ENCODE data around the gene DPYD. TPM values are rescaled to one million over a fixed set of nuclear protein-coding genes. Genes with fewer than 3 reads are reported as not detected.

DPYD gene
- total RNA-seq, 1 donor from 2014 or later = 8.8 TPM

- FAIRE-seq (no peak), DNase-seq (ENCODE audit: low read depth) (no peak)
- H3K4me3 Mint-ChIP-seq (ENCODE audit: unreplicated experiment) = no peak overlapping the region
- Histone ChIP-seq H3K36me3 (ENCODE audit: insufficient read depth, low read length) (no peaks in the 10 kb centered on the region), H3K4me2 (ENCODE audit: low read length) (no peak overlapping the region), H3K79me2 (ENCODE audit: insufficient read depth, low read length) (no peaks in the 10 kb centered on the region), H3K9ac (ENCODE audit: low read length) (no peak overlapping the region), H3K4me1 (ENCODE audit: insufficient read depth, low read length) (no peaks in the 10 kb centered on the region), H4K20me1 (ENCODE audit: insufficient read depth, low read length) (no peaks in the 10 kb centered on the region), H3K27ac (ENCODE audit: low read depth, low read length) (no peak overlapping the region), H3K4me3 (ENCODE audit: insufficient read depth, low read depth, low read length) (no peak overlapping the region), H2AFZ (ENCODE audit: low read depth, low read length) (no peak overlapping the region), H3K9me3 (ENCODE audit: insufficient read depth, low read depth, low read length) (no peaks in the 10 kb centered on the region), H3K27me3 (ENCODE audit: insufficient read depth, low read length) (no peaks in the 10 kb centered on the region)
- peaks cover 6% of the 10 kb centered on the region for H3K4me1 Mint-ChIP-seq (ENCODE audit: low read depth, unreplicated experiment)
- H3K27me3 Mint-ChIP-seq (ENCODE audit: low read depth, unreplicated experiment) = no peaks in the 10 kb centered on the region
- TF ChIP-seq EZH2 (IDR thresholded peaks at IDR 0.05; ENCODE audit: insufficient read depth, low read length) = no peak
- no peak for TF ChIP-seq CTCF (IDR thresholded peaks at IDR 0.05; ENCODE audit: insufficient read depth, low read depth, low read length)
- H3K27ac Mint-ChIP-seq (ENCODE audit: unreplicated experiment) = no peak overlapping the region
- no peaks in the 10 kb centered on the region for H3K9me3 Mint-ChIP-seq (ENCODE audit: unreplicated experiment)
- H3K36me3 Mint-ChIP-seq (ENCODE audit: low read depth, unreplicated experiment) = no peaks in the 10 kb centered on the region
Measured at GRCh38 chr1:97201641-97202040, 719.2 kb downstream of the DPYD start.

GRCh38 chr1:97200595-97200994, 720.2 kb downstream of the DPYD start:
- Mint-ChIP-seq H3K4me1 (ENCODE audit: low read depth, unreplicated experiment) (peaks cover 6% of the 10 kb centered on the region), H3K27ac (ENCODE audit: unreplicated experiment) (no peak overlapping the region), H3K27me3 (ENCODE audit: low read depth, unreplicated experiment) (no peaks in the 10 kb centered on the region), H3K9me3 (ENCODE audit: unreplicated experiment) (no peaks in the 10 kb centered on the region), H3K36me3 (ENCODE audit: low read depth, unreplicated experiment) (no peaks in the 10 kb centered on the region), H3K4me3 (ENCODE audit: unreplicated experiment) (no peak overlapping the region)
- Histone ChIP-seq H3K9me3 (ENCODE audit: insufficient read depth, low read depth, low read length) (no peaks in the 10 kb centered on the region), H3K9ac (ENCODE audit: low read length) (no peak overlapping the region), H3K4me1 (ENCODE audit: insufficient read depth, low read length) (no peaks in the 10 kb centered on the region), H3K36me3 (ENCODE audit: insufficient read depth, low read length) (no peaks in the 10 kb centered on the region), H2AFZ (ENCODE audit: low read depth, low read length) (no peak overlapping the region), H3K27ac (ENCODE audit: low read depth, low read length) (no peak overlapping the region), H4K20me1 (ENCODE audit: insufficient read depth, low read length) (no peaks in the 10 kb centered on the region), H3K27me3 (ENCODE audit: insufficient read depth, low read length) (no peaks in the 10 kb centered on the region), H3K4me3 (ENCODE audit: insufficient read depth, low read depth, low read length) (no peak overlapping the region), H3K79me2 (ENCODE audit: insufficient read depth, low read length) (no peaks in the 10 kb centered on the region), H3K4me2 (ENCODE audit: low read length) (no peak overlapping the region)
- DNase-seq (ENCODE audit: low read depth) (no peak), FAIRE-seq (peak; percentile 39)
- TF ChIP-seq EZH2 (IDR thresholded peaks at IDR 0.05; ENCODE audit: insufficient read depth, low read length) = no peak
- no peak for TF ChIP-seq CTCF (IDR thresholded peaks at IDR 0.05; ENCODE audit: insufficient read depth, low read depth, low read length)

DNA sequence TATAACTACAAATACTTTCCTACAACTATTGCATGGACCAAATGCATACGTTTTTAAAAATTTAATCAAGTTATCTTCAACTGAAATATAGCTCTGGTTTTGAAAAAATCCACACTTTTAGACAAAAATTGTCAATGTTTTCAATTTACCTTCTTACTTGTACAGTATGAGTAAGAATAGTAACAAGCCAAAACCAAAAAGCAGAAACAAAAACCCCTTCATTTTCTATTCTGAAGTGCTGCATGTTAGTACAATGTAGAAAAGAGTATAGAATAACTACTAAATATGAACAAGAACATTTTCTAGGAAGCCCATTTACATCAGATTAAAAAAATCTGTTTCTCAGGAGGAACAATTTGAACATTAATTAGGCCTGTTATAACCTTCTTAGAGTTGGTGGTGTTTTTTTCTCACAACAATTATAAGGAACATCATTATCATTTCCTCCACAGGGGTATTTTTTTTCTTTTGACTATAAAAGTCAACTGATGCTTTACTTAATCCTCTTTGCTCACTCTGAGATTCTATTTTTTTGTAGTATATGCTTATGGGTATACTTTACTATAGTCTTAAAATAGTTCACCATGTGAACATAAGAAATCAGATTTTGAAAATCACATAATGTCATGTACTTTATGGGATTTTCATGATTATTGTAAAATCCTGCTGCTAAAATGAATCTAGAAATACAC, 723.9 kb downstream of the DPYD start:
- no peaks in the 10 kb centered on the region for H3K27me3 ChIP-seq (ENCODE audit: insufficient read depth, low read length)

More for the DNA sequence above, 723.9 kb downstream of the DPYD start:
- H2AFZ ChIP-seq (ENCODE audit: low read depth, low read length) = no peak overlapping the region
- H3K4me1 ChIP-seq (ENCODE audit: insufficient read depth, low read length) = peaks cover 14% of the 10 kb centered on the region
- no peaks in the 10 kb centered on the region for H4K20me1 ChIP-seq (ENCODE audit: insufficient read depth, low read length)
- H3K36me3 ChIP-seq (ENCODE audit: insufficient read depth, low read length) = no peaks in the 10 kb centered on the region
- H3K27ac ChIP-seq (ENCODE audit: low read depth, low read length) = no peak overlapping the region
- H3K4me1 Mint-ChIP-seq (ENCODE audit: low read depth, unreplicated experiment) = peaks cover 17% of the 10 kb centered on the region
- H3K9me3 ChIP-seq (ENCODE audit: insufficient read depth, low read depth, low read length) = no peaks in the 10 kb centered on the region
- no peaks in the 10 kb centered on the region for H3K27me3 Mint-ChIP-seq (ENCODE audit: low read depth, unreplicated experiment)
- H3K4me2 ChIP-seq (ENCODE audit: low read length) = no peak overlapping the region
- H3K9ac ChIP-seq (ENCODE audit: low read length) = no peak overlapping the region
- DNase-seq (ENCODE audit: low read depth) (no peak), FAIRE-seq (no peak)
- no peak overlapping the region for H3K4me3 Mint-ChIP-seq (ENCODE audit: unreplicated experiment)
- no peak overlapping the region for H3K4me3 ChIP-seq (ENCODE audit: insufficient read depth, low read depth, low read length)
- no peak for TF ChIP-seq CTCF (IDR thresholded peaks at IDR 0.05; ENCODE audit: insufficient read depth, low read depth, low read length)
- no peak for TF ChIP-seq EZH2 (IDR thresholded peaks at IDR 0.05; ENCODE audit: insufficient read depth, low read length)
- no peaks in the 10 kb centered on the region for H3K79me2 ChIP-seq (ENCODE audit: insufficient read depth, low read length)
- H3K27ac Mint-ChIP-seq (ENCODE audit: unreplicated experiment) = no peak overlapping the region
- no peaks in the 10 kb centered on the region for H3K9me3 Mint-ChIP-seq (ENCODE audit: unreplicated experiment)
- no peaks in the 10 kb centered on the region for H3K36me3 Mint-ChIP-seq (ENCODE audit: low read depth, unreplicated experiment)

All from astrocyte (in vitro differentiated cells and primary cell).